Lower lobe of right lung (tissue), 2 donors: Measurements from ENCODE around the gene RHEX. TPM values are rescaled to one million over a fixed set of nuclear protein-coding genes. Genes with fewer than 3 reads are reported as not detected.
A peak's percentile ranks its signal among the peaks of the same experiment; 100 is the strongest.

Experiments
- ATAC-seq, 2 donors: fragments of 200-7000 bp; cut with Tn5 transposase; one replicate each; pipeline ENCODE4 v1.9.1; 2020 to 2022; ENCODE audit warnings: mild to moderate bottlenecking in 2 of 2, moderate library complexity in 2 of 2
- DNase-seq: peaks from one replicate; pipeline ENCODE4 v3.0.0-alpha.2; 2020
- H3K27ac ChIP-seq: fragments of 200-600 bp; one replicate; pipeline ENCODE4 v1.8.0; 2022
- H3K27me3 ChIP-seq: fragments of 200-600 bp; one replicate; pipeline ENCODE4 v1.8.0; 2022; ENCODE audit warnings: low read depth
- H3K36me3 ChIP-seq: fragments of 200-600 bp; one replicate; pipeline ENCODE4 v1.8.0; 2022; ENCODE audit warnings: mild to moderate bottlenecking
- H3K4me1 ChIP-seq: fragments of 200-600 bp; one replicate; pipeline ENCODE4 v1.8.0; 2022
- H3K4me3 ChIP-seq: fragments of 200-600 bp; one replicate; pipeline ENCODE4 v1.8.0; 2022; ENCODE audit warnings: mild to moderate bottlenecking
- H3K9me3 ChIP-seq: fragments of 200-600 bp; one replicate; pipeline ENCODE4 v1.8.0; 2022
- intact Hi-C: fragments of 100-400 bp; cut with DNase I; formaldehyde crosslinking; loops from one replicate; pipeline ENCODE4 v1.11.0; 2022
- total RNA-seq: library from RNA; stranded (reverse); fragmentation: NEBNext Ultra II Directional; extraction: Animal tissue kit (Norgen Biotek cat#: 25700); gene quantifications from one replicate; pipeline ENCODE4 v1.2.1, GENCODE V29; 2021
- TF ChIP-seq, protein P1 (sequence below): fragments of 200-600 bp; IDR thresholded peaks from one replicate; pipeline ENCODE4 v1.8.0; 2022; ENCODE audit warnings: antibody characterized with exemption, mild to moderate bottlenecking
- donor health status: DM: no; HTN: yes; CAD: no; lungs with severe emphysema.

RHEX gene
- total RNA-seq, 1 donor from 2014 or later = 13.5 TPM

DNA sequence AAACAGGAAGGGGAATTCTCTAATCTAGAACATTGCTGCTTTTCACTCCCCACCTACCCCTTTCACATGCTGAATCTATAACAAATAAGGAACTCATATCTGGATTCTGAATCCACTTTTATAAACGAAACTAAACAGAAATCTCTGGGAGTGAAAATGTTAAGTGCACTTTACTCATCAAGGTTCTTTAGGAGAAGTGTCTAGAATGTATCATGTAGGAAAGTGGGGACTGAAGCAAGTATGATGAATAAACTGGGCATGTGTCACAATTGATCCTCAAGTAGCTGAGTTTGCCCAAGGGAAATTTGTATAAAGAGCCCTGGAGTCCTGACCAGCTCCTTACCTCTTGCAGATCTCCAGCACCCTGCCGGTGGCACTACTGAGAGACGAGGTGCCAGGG, 44.4 kb downstream of the RHEX start:
- Histone ChIP-seq H3K9me3 (no peaks in the 10 kb centered on the region), H3K4me1 (peaks cover 9% of the 10 kb centered on the region), H3K4me3 (no peak overlapping the region), H3K36me3 (no peaks in the 10 kb centered on the region), H3K27ac (no peak overlapping the region), H3K27me3 (no peaks in the 10 kb centered on the region)
- DNase-seq (no peak), ATAC-seq (peak in 1 of 2 donors; percentile 46)
- intact Hi-C loops = no loop called here
- TF ChIP-seq, protein P1, sequence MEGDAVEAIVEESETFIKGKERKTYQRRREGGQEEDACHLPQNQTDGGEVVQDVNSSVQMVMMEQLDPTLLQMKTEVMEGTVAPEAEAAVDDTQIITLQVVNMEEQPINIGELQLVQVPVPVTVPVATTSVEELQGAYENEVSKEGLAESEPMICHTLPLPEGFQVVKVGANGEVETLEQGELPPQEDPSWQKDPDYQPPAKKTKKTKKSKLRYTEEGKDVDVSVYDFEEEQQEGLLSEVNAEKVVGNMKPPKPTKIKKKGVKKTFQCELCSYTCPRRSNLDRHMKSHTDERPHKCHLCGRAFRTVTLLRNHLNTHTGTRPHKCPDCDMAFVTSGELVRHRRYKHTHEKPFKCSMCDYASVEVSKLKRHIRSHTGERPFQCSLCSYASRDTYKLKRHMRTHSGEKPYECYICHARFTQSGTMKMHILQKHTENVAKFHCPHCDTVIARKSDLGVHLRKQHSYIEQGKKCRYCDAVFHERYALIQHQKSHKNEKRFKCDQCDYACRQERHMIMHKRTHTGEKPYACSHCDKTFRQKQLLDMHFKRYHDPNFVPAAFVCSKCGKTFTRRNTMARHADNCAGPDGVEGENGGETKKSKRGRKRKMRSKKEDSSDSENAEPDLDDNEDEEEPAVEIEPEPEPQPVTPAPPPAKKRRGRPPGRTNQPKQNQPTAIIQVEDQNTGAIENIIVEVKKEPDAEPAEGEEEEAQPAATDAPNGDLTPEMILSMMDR = no peak

DNA sequence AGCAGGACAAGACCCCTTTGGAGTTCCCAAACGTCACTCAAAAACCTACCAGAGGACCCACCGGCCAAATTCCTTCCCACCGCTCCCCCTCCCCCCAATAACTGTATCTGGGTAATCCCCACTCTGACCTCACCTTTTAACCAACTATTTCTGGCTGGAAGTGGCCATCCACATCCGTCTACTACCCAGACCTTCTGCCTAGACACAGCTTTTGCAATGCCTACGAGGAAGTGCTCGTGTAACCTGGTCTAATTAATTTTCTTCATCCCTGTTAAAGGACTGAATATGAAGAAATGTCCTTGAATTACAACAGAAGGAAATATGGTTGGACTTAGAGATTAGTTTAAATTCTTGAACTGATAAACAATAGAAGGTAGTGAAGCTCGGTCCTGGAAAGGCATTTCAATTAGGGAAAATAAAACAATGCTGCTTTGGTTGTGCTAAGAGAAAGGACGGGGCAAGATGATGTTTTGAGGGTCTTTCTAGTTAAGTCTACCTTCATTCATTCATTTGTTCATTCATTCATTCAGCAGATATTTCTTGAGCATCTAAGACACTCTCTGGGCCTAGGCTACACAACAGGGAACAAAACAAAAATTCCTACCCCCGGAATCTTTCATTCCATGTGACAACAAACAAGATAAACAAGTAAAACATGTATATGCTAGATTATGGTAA, 45.4 kb downstream of the RHEX start:
- ATAC-seq = no peak
- intact Hi-C loops = no loop called here
- TF ChIP-seq, protein P1 = no peak
- no peak overlapping the region for H3K4me3 ChIP-seq
- peaks cover 15% of the 10 kb centered on the region for H3K4me1 ChIP-seq
- no peaks in the 10 kb centered on the region for H3K36me3 ChIP-seq
- no peak overlapping the region for H3K27ac ChIP-seq
- no peaks in the 10 kb centered on the region for H3K27me3 ChIP-seq
- DNase-seq = no peak
- H3K9me3 ChIP-seq = no peaks in the 10 kb centered on the region

DNA sequence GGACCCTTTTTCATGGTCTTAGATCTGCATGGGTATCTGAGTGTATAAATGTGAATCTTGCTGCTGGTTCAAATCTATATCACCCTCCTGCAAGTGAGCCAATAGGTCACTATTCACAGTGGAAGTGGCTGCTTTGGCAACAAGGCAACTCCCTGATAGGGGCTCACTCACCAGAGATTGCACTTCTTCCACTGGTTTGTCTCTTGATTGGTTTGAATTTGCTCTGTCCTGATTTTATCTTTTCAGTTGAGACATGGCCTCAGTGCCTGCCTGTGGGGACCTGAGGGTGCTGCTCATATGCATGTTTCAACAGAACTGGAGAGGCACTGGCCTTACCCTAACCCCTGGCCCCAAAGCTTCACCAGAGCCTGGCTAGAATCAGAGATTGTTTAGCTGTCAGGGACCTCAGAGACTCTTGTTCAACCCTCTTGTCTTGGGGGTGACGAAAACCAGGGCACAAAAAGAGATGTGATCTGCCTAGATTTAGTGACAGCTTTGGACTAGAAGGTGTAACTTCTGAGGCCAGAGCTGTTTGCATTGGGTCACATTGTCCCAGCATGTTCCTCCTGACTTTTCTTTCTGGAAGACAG, 47.3 kb downstream of the RHEX start:
- Histone ChIP-seq H3K27me3 (no peaks in the 10 kb centered on the region), H3K36me3 (no peaks in the 10 kb centered on the region), H3K4me3 (no peak overlapping the region), H3K27ac (no peak overlapping the region), H3K4me1 (peaks cover 15% of the 10 kb centered on the region), H3K9me3 (no peaks in the 10 kb centered on the region)
- DNase-seq (no peak), ATAC-seq (no peak)
- intact Hi-C loops = no loop called here
- TF ChIP-seq, protein P1 = no peak

DNA sequence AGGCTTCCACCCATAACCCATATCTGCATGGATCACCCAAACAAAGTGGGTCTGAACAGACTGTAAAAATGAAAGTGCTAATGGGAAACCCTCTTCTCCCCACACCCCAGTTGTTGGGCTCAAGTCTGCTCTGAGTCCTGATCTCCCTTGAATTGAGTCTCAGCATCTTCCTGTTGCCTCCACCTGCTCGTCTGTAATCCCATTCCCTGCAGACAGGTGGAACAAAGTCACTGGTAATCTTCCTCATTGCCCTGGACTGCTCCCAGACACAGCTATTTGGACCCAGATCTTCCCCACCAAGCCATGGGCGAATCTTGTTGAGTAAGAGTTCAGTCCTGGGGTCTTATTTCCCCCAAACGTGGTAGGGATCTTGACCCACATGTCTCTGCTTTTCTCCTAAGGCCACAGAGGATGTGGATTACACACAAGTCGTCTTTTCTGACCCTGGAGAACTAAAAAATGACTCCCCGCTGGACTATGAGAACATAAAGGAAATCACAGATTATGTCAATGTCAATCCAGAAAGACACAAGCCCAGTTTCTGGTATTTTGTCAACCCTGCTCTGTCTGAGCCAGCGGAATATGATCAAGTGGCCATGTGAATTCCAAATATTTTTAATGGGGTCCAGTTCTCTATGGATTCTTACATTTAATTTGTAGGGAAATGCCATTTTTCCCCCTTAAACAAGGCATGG, 48.5 kb downstream of the RHEX start:
- ATAC-seq (no peak), DNase-seq (no peak)
- TF ChIP-seq, protein P1 = no peak
- no peaks in the 10 kb centered on the region for H3K27me3 ChIP-seq
- intact Hi-C loops = no loop called here
- no peaks in the 10 kb centered on the region for H3K9me3 ChIP-seq
- no peaks in the 10 kb centered on the region for H3K36me3 ChIP-seq
- H3K27ac ChIP-seq = no peak overlapping the region
- H3K4me1 ChIP-seq = peaks cover 15% of the 10 kb centered on the region
- H3K4me3 ChIP-seq = no peak overlapping the region

DNA sequence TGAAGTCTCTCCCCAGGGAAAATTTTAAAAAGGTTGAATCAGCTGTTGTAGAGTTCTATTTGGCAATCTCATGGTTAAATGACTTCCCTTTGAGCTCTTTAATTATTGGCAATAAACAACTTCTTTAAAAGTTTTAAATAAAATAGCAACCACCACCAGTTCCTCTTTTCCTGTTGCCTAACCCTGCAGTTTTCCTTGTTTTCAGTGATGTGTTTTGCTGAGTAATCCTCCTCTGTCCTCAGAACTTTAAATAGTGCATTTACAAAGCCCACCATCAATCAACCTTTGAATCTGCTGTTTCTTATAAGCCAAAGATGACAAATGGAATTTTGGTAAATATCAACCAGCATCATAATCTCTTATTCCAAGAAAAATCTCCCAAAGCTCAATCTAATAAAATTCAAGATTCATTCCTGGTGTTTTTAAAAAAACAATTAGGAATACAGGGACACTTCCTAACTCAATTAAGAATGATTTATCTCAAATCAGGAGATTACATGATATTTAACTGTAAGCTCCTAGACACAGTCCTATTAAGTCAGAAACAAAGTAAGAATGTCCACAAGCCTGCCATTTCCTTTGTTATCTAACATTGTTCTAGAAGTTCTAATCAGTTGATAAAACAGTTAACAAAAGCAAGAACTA, 49.4 kb downstream of the RHEX start:
- Histone ChIP-seq H3K9me3 (no peaks in the 10 kb centered on the region), H3K4me1 (peaks cover 15% of the 10 kb centered on the region), H3K27me3 (no peaks in the 10 kb centered on the region), H3K36me3 (no peaks in the 10 kb centered on the region), H3K27ac (no peak overlapping the region), H3K4me3 (no peak overlapping the region)
- intact Hi-C loops = no loop called here
- TF ChIP-seq, protein P1 = no peak
- no peak for DNase-seq
- ATAC-seq = no peak
